ENCODE data around the gene VCPKMT. TPM values are rescaled to one million over a fixed set of nuclear protein-coding genes. Genes with fewer than 3 reads are reported as not detected.
A peak's percentile ranks its signal among the peaks of the same experiment; 100 is the strongest.

The VCPKMT gene
- total and polyA plus RNA-seq, 9 of the 15 experiments (the other 6 are each of a cell fraction or from before 2014, with no cell fraction given), result 2.7 to 7.8 (median 6.3) TPM

GRCh38 chr14:50060871-50061663, 55.3 kb downstream of the VCPKMT start (continued):
- TF ChIP-seq NFE2L1 (tag; IDR thresholded peaks at IDR 0.05; ENCODE audit: borderline replicate concordance, low read depth) (peak; percentile 44; the same call in 1 of the 2 replicates), JUND (IDR thresholded peaks at IDR 0.05; ENCODE audit: borderline replicate concordance, low read depth, low read length) (peak; percentile 81), JUND (tag; IDR thresholded peaks at IDR 0.05; ENCODE audit: borderline replicate concordance, low read depth, low read length) (peak; percentile 65; the same call in 1 of the 3 replicates), ZNF146 (CRISPR knock-in tag; IDR thresholded peaks at IDR 0.05; ENCODE audit: unreplicated experiment) (no peak), ZNF311 (CRISPR knock-in tag; IDR thresholded peaks at IDR 0.05) (no peak), MAFF (IDR thresholded peaks at IDR 0.05; ENCODE audit: low read length) (peak; percentile 77), XRCC5 (IDR thresholded peaks at IDR 0.05; ENCODE audit: low read depth, low read length) (no peak), RBM14 (IDR thresholded peaks at IDR 0.05; ENCODE audit: borderline replicate concordance, insufficient read depth, low read depth, low read length) (no peak), NBN (IDR thresholded peaks at IDR 0.05; ENCODE audit: low read depth) (no peak), VEZF1 (CRISPR knock-in tag; IDR thresholded peaks at IDR 0.05) (0 out of 2 replicates have a peak, but pooled peaks have one; percentile 7), NELFE (IDR thresholded peaks at IDR 0.05; ENCODE audit: insufficient read depth, insufficient read length) (no peak), POLR2AphosphoS5 (IDR thresholded peaks at IDR 0.05; ENCODE audit: control insufficient read depth, insufficient read depth, low read depth, low read length) (no peak), TAL1 (IDR thresholded peaks at IDR 0.05) (no peak), ZNF316 (IDR thresholded peaks at IDR 0.05) (peak; percentile 79), ZNF695 (CRISPR knock-in tag; IDR thresholded peaks at IDR 0.05) (no peak), BDP1 (IDR thresholded peaks at IDR 0.05; ENCODE audit: insufficient read depth, insufficient read length) (no peak), CHD1 (IDR thresholded peaks at IDR 0.05; ENCODE audit: low read length) (no peak), ZNF224 (CRISPR knock-in tag; IDR thresholded peaks at IDR 0.05) (no peak), ATF4 (CRISPR knock-in tag; IDR thresholded peaks at IDR 0.05) (peak; percentile 45; the same call in 1 of the 2 replicates), E2F4 (CRISPR knock-in tag; IDR thresholded peaks at IDR 0.05; ENCODE audit: low read depth) (no peak), MLX (CRISPR knock-in tag; conservative IDR thresholded peaks at IDR 0.05) (no peak), STAT5A (IDR thresholded peaks at IDR 0.05; ENCODE audit: borderline replicate concordance, low read length) (no peak; the same call in 1 of the 2 replicates), MCM5 (IDR thresholded peaks at IDR 0.05; ENCODE audit: low read depth) (no peak), ZFX (CRISPR knock-in tag; IDR thresholded peaks at IDR 0.05) (peak; percentile 21; the same call in 1 of the 2 replicates), NR4A1 (CRISPR knock-in tag; IDR thresholded peaks at IDR 0.05) (no peak), NR4A1 (tag; IDR thresholded peaks at IDR 0.05) (no peak)

Data from K562 (cell line).